ENCODE results near the gene GJC1.

Gene GJC1

DNA sequence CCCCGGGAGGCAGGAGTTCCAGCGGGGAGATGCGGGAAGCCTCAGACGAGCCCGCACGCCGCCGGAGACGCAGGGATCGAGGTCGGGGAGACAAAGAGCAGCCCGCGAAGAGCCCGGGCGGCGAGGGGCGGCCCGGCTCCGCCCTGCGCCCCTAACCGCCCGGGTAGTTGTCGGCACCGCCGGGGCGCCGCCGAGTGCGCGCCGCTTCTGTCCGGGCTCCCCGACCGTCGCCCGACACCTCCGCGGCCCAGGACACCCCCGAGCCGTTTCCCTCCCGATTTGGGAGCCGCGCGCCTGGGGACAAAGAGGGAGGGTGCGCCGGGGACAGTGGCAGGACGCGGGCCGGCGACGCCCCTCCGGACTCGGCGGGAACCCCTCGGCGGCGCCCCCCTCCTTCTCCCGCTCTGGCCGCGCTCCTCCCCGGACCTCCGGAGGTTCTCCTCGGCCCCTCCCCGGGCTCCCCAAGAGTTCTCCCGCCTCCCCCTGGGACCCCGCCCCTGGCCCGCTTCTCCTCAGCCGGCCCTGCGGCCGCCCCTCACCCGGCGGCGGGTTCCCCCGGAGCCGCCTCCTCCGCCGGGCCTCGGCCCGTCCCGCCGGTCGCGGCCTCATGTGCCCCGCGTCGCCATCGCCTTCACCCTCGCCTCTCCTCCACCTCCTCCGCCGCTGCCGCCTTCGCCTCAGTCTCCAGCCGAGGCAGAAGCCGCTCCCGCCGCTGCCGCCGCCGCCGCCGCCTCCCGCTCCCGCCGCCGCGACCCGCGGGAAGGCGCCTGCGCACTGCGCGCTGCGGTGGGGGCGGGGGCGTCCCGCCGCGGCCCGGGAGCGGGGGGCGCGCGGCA, at the start of gene GJC1:
TSS of gene GJC1 (minus strand) at position 765 of the 836 bp plus-strand sequence. CDS start 24,470 bp downstream, outside the sequence.
- Histone ChIP-seq H2AFZ (ENCODE audit: low read depth, low read length, severe bottlenecking) (peak within 1 kb of the TSS; percentile 90), H3K36me3 (ENCODE audit: low read length) (no peaks in the 10 kb centered on the region), H3K4me2 (ENCODE audit: low read depth, low read length, poor library complexity, severe bottlenecking) (peak within 1 kb of the TSS; percentile 80), H3K9me2 (replicated peaks; ENCODE audit: insufficient read depth, low read length) (no peaks in the 10 kb centered on the region), H3K79me2 (ENCODE audit: insufficient read depth, low read length) (peaks cover 47% of the 10 kb centered on the region), H3K27ac (ENCODE audit: low read depth, low read length) (peak within 1 kb of the TSS; percentile 46), H4K20me1 (ENCODE audit: low read depth, low read length) (no peaks in the 10 kb centered on the region), H3K9ac (ENCODE audit: low read length) (peak within 1 kb of the TSS; percentile 82), H3K9me3 (ENCODE audit: insufficient read depth, low read length) (no peaks in the 10 kb centered on the region), H3F3A (ENCODE audit: insufficient read depth) (peaks cover 20% of the 10 kb centered on the region), H3K27me3 (ENCODE audit: low read length) (no peaks in the 10 kb centered on the region), H3K4me3 (ENCODE audit: insufficient read depth, low read length, poor library complexity, severe bottlenecking) (peak within 1 kb of the TSS; percentile 83)
- TF ChIP-seq, protein P1, sequence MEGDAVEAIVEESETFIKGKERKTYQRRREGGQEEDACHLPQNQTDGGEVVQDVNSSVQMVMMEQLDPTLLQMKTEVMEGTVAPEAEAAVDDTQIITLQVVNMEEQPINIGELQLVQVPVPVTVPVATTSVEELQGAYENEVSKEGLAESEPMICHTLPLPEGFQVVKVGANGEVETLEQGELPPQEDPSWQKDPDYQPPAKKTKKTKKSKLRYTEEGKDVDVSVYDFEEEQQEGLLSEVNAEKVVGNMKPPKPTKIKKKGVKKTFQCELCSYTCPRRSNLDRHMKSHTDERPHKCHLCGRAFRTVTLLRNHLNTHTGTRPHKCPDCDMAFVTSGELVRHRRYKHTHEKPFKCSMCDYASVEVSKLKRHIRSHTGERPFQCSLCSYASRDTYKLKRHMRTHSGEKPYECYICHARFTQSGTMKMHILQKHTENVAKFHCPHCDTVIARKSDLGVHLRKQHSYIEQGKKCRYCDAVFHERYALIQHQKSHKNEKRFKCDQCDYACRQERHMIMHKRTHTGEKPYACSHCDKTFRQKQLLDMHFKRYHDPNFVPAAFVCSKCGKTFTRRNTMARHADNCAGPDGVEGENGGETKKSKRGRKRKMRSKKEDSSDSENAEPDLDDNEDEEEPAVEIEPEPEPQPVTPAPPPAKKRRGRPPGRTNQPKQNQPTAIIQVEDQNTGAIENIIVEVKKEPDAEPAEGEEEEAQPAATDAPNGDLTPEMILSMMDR (IDR thresholded peaks at IDR 0.05; ENCODE audit: insufficient read depth, low read length, poor library complexity, severe bottlenecking) = no peak
- TF ChIP-seq EZH2phosphoT487 (conservative IDR thresholded peaks at IDR 0.05; ENCODE audit: low read length) = no peak

DNA sequence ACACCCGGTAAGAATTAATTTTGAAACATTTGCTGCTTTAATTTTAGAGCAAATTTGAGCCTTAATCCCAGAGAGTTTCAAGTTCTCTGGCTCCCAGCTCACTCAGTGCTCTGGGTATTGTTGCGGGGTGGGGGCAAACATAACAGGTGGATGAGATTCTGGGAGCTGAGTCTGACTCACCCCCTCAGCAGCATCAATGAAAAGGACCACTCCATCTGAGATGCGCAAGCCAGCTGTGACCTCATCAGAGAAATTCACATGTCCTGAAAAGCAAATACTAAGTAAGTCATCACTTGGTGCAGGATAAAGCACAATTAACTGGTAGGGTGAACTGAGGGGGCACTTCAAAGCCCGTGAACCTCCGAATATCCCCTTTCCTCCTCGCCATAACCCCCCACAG, 49.3 kb upstream of the GJC1 start:
- Histone ChIP-seq H3K27me3 (ENCODE audit: low read length) (no peaks in the 10 kb centered on the region), H3K9ac (ENCODE audit: low read length) (no peak overlapping the region), H2AFZ (ENCODE audit: low read depth, low read length, severe bottlenecking) (no peak overlapping the region), H3F3A (ENCODE audit: insufficient read depth) (peaks cover 8% of the 10 kb centered on the region; the same call in 1 of the 2 replicates), H3K4me2 (ENCODE audit: low read depth, low read length, poor library complexity, severe bottlenecking) (no peak overlapping the region), H3K9me3 (ENCODE audit: insufficient read depth, low read length) (no peaks in the 10 kb centered on the region), H4K20me1 (ENCODE audit: low read depth, low read length) (no peaks in the 10 kb centered on the region), H3K79me2 (ENCODE audit: insufficient read depth, low read length) (peaks cover 3% of the 10 kb centered on the region; the same call in 1 of the 2 replicates), H3K27ac (ENCODE audit: low read depth, low read length) (no peak overlapping the region), H3K36me3 (ENCODE audit: low read length) (peaks cover 33% of the 10 kb centered on the region), H3K9me2 (replicated peaks; ENCODE audit: insufficient read depth, low read length) (no peaks in the 10 kb centered on the region), H3K4me3 (ENCODE audit: insufficient read depth, low read length, poor library complexity, severe bottlenecking) (no peak overlapping the region)
- TF ChIP-seq, protein P1 (IDR thresholded peaks at IDR 0.05; ENCODE audit: insufficient read depth, low read length, poor library complexity, severe bottlenecking) = no peak
- no peak for TF ChIP-seq EZH2phosphoT487 (conservative IDR thresholded peaks at IDR 0.05; ENCODE audit: low read length)

DNA sequence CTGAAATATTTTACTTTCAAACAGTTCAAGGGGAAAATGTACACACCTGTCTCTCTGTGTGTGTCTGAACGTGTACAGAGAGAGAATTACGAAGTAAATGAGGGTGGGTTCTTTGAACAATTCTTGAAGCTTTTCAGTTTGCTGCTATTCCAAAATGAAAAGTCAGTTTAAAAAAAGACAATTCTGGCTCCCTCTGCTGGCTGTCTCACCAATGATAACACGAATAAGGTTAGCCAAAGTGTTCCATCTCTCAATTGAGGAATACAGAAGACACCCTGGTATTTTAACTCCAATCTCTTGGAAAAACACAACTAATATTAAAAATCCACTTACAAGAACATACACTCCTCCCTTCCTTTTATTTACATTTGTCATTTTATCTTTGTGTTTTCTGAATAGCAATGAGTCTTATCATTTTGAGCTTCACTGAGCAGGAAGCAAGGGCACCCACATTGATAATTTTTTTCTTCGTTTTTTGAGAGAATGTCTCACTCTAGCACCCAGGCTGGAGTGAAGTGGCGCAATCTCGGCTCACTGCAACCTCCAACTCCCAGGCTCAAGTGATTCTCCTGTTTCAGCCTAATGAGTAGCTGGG, 48.6 kb upstream of the GJC1 start:
- Histone ChIP-seq H2AFZ (ENCODE audit: low read depth, low read length, severe bottlenecking) (no peak overlapping the region), H3F3A (ENCODE audit: insufficient read depth) (peaks cover 8% of the 10 kb centered on the region; the same call in 1 of the 2 replicates), H3K9me3 (ENCODE audit: insufficient read depth, low read length) (no peaks in the 10 kb centered on the region), H3K9me2 (replicated peaks; ENCODE audit: insufficient read depth, low read length) (no peaks in the 10 kb centered on the region), H3K4me3 (ENCODE audit: insufficient read depth, low read length, poor library complexity, severe bottlenecking) (no peak overlapping the region), H3K27me3 (ENCODE audit: low read length) (no peaks in the 10 kb centered on the region), H4K20me1 (ENCODE audit: low read depth, low read length) (no peaks in the 10 kb centered on the region), H3K79me2 (ENCODE audit: insufficient read depth, low read length) (peaks cover 3% of the 10 kb centered on the region; the same call in 1 of the 2 replicates), H3K36me3 (ENCODE audit: low read length) (peaks cover 33% of the 10 kb centered on the region), H3K9ac (ENCODE audit: low read length) (no peak overlapping the region), H3K27ac (ENCODE audit: low read depth, low read length) (no peak overlapping the region), H3K4me2 (ENCODE audit: low read depth, low read length, poor library complexity, severe bottlenecking) (no peak overlapping the region)
- TF ChIP-seq, protein P1 (IDR thresholded peaks at IDR 0.05; ENCODE audit: insufficient read depth, low read length, poor library complexity, severe bottlenecking) = peak; percentile 73
- no peak for TF ChIP-seq EZH2phosphoT487 (conservative IDR thresholded peaks at IDR 0.05; ENCODE audit: low read length)
